GM18499 (cell line): ENCODE measurements around the gene DHPS.
"Not testable (repeated sequence)": the region's sequence is repeated elsewhere in the genome, so short reads cannot be mapped to it uniquely, and the experiment has no call there.

Experiments
- ATAC-seq: cut with Tn5 transposase; IDR thresholded peaks from one replicate; pipeline ENCODE4 v1.9.1; 2021; ENCODE audit warnings: moderate number of reproducible peaks; ENCODE audit not compliant: insufficient read depth, unreplicated experiment

The DHPS gene

DNA sequence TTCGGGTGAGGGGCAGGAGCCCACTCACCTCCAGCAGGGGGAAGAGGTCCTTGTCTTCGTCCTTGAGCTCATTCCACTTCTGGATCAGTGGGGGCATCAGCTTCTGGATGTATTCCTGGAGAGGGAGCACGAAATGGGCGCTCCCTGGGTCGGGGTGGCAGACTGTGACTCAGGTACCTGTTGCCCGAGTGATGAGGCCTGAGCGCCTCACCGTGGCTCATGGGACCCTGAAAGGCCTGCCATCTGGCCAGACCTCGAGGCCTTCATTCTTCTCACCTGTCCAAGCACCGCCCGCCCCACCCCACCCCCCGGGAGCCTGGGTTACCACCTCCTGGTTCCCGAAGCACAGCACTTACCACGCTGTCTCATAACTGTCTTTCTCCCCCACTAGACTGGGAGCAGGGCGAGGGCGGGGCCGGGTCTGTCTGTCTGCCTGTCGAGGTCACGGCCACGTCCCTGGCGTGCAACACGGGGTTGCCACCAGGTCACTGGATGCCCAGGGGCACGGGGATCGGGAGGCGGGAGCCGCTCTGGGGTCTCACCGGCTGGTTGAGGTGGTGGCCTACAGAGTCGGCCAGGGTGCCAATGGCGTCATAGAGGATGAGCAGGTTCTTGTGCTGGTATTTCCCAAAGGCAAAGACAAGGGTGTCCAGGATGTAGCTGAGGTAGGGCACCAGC is 24.1 kb upstream of the DHPS start:
- ATAC-seq, result no peak

GRCh38 chr19:12705169-12705568 is 23.5 kb upstream of the DHPS start:
- no peak for ATAC-seq

DNA sequence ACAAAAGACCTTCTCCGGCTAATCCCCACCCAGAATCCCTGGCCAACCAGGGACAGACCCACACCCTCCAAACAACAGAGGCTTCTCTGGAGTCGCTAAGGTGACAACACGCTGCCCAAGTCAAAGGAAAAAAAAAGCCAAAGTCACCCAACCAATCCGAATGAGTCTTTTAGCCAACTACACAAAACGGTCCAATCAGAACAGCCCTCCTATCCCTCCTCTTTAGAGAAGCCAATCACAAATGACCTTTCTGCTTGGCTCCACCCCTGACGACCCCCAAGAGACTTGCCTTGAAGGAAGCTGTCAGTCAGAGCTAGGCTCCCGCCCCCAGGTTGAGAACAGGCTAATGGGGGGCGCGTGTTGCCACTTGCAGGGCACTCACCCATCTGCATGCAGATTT is 21.4 kb upstream of the DHPS start:
- no peak for ATAC-seq

DNA sequence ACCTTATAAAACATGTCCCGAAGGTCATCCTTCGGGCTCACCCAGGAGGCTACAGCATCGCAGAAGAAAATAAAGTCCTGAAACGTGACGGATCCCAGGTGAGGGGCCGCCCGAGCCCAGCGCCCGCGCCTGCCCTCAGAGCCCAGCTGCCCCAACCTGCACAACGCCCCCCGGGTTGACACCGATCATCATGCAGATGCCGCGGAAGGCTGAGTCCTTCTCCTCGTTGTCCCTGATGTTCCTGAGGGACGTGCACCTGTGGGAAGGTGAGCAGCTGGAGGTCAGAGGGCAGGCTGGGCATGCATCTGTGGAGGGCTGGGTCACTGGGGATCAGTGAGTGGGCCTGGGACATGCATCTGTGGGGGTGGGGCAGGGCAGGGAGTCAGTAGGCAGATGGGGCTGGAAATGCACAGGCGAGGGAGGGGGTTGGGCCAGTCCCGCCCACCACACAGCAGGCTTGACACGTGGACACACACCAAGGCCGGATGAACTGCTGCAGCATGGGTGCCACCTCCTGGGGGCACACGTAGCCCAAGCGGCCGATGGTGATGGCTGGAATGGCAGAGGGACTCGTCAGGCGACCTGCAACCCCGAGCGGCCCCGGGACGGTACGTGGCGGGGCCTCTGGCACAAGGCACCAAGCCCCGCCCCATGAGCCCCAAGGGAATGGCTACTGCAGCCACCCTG is 20.1 kb upstream of the DHPS start:
- no peak for ATAC-seq

GRCh38 chr19:12698138-12698537 is 16.5 kb upstream of the DHPS start:
- ATAC-seq, result no peak

GRCh38 chr19:12697425-12697824 is 15.7 kb upstream of the DHPS start:
- not testable (repeated sequence) for ATAC-seq

DNA sequence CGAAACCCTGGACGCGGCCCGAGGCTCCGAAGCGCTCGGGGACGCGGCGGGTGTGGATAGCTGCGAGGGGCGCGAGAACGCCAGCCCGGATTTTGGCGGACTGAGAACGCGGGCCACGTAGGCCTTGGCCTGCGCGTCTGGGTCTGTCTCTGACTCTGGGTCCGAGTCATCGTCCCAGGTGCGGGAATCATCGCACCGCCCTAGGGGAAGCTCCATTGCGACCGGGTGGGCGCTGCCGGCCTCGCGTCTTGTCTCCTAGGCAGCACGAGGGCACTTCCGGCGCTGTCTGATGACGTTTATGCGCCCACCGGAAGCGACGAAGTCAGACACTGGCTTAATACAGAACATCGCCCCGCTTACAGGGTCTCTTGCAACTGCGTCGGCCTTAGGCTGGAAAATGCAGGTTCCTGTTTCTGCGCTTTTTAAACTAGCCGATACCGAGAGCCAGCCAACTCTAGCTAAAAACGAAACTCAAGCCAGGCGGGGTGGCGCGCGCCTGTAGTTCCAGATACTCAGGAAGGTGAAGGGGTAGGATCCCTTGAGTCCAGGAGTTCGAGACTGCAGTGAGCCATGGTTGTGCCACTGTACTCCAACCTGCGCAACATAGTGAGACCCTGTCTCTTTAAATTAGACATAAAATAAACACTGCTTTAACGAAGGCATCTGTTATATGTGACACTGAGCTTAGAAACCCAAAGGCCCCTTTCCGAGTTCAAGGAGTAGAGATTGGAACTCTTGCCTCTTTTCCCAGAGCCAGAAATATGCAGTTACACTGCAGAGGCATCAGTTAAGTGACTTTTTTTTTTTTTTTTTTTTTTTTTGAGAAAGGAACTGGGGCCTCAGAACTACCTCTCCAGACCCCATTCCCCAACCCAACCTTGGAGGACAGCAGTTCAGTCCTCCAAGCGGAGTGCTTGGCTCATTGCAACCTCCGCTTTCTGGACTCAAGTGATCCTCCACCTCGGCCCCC is 15.0 kb upstream of the DHPS start, which contains the start of gene FBXW9:
Gene FBXW9 (minus strand): TSS at position 266 of the 970 bp plus-strand sequence. CDS start 50 bp downstream, at position 216.
- ATAC-seq, result no peak

- no peak for ATAC-seq
These were observed 14.3 kb upstream of the DHPS start for GRCh38 chr19:12695997-12696365.

GRCh38 chr19:12695514-12695913 is 13.8 kb upstream of the DHPS start:
- ATAC-seq, result no peak

- ATAC-seq, result no peak
These were observed 13.4 kb upstream of the DHPS start for GRCh38 chr19:12695096-12695495.

DNA sequence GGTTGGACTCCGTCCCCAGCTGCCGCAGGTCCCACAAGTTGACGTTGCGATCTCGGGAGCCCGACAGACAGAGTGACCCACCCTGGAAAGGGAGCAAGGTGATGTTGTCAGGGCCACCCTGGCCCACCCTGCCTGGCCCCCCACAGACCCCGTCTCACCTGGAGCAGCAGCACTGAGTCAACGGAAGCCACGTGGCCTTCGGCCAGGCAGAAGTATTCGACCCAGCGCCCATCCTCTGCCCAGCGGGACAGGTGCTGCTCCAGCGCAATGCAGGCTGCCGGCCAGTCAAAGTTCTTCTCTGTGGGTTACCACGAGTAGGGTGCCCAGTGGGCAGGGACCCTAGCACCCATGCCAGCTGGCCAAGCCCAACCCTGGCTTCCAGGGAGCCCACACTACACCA is 13.0 kb upstream of the DHPS start:
- ATAC-seq, result no peak

DNA sequence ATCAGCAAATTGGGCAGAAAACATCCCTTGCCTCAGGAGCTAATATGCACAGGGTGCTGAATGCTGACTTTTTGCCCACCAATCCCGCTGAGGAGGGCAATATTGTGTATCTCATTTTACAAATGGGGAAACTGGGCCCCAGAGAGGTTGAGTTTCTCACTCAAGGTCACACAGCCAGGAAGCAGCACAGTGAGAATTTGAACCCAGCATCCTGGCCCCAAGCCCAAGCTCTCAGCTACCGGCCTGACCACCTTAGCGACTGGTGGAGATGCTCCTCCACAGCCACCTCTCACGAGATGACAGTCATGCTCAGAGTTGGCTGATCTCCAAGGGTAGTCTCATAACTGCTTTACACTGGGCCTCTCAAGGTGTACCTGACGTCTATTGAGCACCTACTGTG is 11.3 kb upstream of the DHPS start:
- ATAC-seq, result no peak

GRCh38 chr19:12689581-12690216 is 8.0 kb upstream of the DHPS start:
- ATAC-seq, result no peak

GRCh38 chr19:12689012-12689411 is 7.3 kb upstream of the DHPS start:
- no peak for ATAC-seq

DNA sequence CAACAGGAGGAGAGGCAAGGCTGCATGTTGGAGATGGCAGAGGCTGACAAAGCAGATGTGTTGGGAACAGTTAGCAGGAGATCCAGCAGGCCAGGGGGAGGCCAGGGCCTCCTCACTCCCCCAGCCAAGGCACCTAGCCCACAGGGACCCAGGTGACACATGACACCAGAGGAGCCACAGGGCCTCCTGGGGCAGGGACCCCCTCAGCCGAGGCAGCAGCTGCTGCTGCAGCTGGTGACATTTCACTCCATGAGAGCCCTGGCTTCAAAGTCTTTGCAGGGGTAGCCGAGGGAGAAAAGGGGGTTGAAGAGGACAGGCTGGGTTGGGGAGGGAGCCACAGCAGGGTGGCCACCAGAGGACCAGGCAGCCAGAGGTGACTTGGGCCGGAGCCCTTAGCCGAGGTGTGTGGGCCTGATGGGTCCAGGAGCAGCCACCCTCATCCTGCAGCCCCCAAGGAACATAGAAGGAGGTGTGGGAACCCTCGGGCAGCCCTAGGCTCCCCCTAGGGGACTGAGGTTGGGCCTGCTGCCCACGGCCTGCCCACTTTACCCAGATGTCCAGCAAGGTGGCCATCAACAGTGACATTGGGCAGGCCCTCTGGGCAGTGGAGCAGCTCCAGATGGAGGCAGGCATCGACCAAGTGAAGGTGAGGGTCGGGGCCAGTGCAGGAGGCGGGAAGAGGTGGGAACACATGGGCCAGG is 6.0 kb upstream of the DHPS start, which contains the start of gene GNG14:
Gene GNG14 (plus strand): TSS at position 503 of the 701 bp plus-strand sequence. CDS start 51 bp downstream, at position 554.
- no peak for ATAC-seq

DNA sequence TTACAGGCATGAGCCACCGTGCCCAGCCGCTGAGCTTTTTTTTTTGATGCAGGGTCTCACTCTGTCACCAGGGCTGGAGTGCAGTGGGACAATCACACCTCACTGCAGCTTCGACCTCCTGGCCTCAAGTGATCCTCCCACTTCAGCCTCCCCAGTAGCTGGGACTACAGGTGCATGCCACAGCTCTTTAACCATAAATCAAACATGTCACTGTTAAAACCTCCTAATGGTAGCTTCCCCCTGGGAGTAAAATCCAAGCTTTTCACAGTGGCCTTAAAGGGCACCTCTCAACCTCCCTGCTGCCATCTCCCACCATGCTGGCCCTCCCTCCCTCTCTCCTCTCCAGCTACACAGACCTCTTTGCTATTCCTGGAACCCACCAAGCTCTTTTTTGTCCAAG is 4.2 kb upstream of the DHPS start:
- ATAC-seq, result no peak

DNA sequence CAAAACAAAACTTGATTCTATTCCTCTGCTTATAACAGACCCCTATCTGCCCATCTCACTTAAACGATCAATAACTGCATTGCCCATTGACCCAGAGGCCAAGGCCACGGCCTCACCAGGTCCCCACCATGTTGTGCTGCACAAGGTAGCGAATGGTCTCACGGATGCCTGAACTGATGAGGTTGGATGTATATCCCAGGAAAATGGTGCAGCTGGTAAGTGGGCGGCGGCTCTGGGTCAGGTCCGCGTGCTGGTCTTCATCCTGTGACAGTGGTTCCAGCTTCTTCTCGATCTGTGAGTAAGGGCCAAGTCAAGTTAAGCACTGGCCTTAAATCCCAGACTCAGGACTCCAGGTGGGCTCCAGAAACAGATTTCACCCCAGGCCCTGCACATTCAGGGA is 1.6 kb downstream of the DHPS start:
- no peak for ATAC-seq

DNA sequence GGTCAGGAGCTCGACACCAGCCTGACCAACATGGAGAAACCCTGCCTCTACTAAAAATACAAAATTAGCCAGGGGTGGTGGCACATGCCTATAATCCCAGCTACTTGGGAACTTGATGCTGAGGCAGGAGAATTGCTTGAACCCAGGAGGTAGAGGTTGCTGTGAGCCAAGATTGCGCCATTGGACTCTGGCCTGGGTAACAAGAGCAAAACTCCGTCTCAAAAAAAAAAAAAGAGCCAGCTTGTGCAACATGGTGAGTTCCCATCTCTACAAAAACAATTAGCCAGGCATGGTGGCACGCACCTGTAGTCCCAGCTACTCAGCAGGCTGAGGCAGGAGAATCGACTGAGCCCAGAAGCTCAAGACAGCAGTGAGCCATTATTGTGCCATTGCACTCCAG is 3.6 kb downstream of the DHPS start:
- not testable (repeated sequence) for ATAC-seq

DNA sequence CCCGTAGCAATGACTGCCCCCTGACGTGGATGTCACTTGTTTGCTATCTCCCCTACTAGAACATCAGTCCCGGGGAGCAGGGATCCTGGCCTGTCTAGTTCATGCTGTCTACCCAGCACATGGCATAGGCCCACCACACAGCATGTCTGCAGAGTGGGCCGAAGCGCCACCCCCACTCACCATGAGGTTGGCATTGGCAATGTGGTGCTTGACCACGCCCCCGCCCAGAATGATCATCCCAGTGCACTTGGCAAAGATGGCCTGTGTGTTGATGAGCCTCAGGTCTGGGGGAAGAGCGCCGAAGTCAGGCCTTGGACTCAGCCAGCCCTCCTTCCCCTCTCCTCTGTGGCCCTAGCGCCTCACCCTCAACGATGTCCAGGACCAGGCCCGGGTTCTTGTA is 4.8 kb downstream of the DHPS start:
- ATAC-seq, result no peak

GRCh38 chr19:12676384-12676792 is 5.3 kb downstream of the DHPS start:
- no peak for ATAC-seq
